SKM-1 (cell line): ENCODE measurements around the gene SLC29A3.
"Not testable (repeated sequence)": the region's sequence is repeated elsewhere in the genome, so short reads cannot be mapped to it uniquely, and the experiment has no call there.

ENCODE experiments used
- DNase-seq: peaks from one replicate; lab custom pipeline; 2025; ENCODE audit not compliant: unreplicated experiment; lab: John Stamatoyannopoulos, UW

Gene SLC29A3

GRCh38 chr10:71283876-71284275, 35.2 kb upstream of the SLC29A3 start:
- no peak for DNase-seq

GRCh38 chr10:71284544-71285179, 34.4 kb upstream of the SLC29A3 start:
- no peak for DNase-seq

- peak; percentile 20 for DNase-seq
These were observed 33.9 kb upstream of the SLC29A3 start for GRCh38 chr10:71285180-71285545.

DNA sequence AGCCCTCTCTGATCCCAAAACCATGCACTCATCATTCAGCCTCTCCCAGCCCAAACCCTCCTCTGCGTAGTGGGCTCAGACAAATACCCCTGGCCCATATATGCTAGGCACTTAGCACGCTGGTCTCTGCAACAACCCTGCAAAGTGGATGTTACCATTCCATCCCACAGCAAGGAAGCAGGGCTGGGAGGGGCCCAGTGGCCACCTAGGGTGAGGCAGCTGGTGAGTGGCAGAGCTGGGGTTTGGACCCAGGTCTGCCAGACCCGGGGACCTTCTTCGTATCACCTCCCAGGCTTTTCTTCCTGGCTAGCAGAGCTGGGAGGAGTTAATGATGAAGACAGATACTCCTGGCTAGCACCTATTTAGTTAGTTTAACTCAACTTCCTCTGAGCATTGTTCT, 33.1 kb upstream of the SLC29A3 start:
- DNase-seq: no peak

DNA sequence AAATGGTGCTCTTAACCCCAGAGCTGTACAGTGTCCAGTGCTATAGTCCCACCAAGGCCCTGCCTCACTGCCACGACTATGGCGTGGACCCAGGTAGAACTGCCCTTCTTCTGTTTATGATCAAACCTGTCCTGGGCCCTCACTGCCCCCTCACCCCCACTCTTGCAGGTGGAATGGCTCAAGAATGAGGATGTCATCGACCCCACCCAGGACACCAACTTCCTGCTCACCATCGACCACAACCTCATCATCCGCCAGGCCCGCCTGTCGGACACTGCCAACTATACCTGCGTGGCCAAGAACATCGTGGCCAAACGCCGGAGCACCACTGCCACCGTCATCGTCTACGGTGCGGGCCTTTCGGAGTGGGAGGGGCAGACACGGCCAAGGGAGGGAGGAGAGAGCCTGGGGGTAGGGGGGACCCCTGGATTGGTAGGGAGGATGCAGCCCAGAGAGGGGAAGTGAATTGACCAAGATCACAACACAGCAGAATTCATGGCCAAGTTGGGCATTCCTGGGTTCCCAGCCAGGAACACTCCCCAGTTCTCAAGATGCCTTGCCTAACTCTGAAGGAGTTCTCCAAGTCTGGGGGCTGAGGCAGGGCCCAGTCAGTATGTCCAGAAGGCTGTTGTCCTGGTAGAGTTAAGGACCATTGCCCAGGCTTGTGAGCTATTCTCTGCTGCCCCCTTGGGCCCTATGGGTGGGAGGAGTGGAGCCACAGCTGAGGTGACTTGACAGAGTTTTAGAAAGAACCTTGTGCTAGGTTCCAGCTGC, 32.4 kb upstream of the SLC29A3 start:
- no peak for DNase-seq

GRCh38 chr10:71287456-71287855, 31.6 kb upstream of the SLC29A3 start:
- DNase-seq: no peak

DNA sequence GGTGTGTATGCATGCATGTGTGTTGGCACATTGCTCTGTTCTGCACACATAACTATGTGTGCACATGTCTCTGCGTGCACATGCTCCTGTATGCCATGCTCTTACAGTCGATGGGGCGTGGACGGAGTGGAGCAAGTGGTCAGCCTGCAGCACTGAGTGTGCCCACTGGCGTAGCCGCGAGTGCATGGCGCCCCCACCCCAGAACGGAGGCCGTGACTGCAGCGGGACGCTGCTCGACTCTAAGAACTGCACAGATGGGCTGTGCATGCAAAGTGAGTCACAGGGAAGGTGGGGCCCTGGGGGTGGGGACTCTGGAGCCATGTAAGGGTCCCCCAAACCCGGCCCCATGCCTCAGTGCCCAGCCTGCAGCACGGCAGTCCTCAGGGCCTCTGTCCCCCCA, 30.6 kb upstream of the SLC29A3 start:
- DNase-seq: no peak

DNA sequence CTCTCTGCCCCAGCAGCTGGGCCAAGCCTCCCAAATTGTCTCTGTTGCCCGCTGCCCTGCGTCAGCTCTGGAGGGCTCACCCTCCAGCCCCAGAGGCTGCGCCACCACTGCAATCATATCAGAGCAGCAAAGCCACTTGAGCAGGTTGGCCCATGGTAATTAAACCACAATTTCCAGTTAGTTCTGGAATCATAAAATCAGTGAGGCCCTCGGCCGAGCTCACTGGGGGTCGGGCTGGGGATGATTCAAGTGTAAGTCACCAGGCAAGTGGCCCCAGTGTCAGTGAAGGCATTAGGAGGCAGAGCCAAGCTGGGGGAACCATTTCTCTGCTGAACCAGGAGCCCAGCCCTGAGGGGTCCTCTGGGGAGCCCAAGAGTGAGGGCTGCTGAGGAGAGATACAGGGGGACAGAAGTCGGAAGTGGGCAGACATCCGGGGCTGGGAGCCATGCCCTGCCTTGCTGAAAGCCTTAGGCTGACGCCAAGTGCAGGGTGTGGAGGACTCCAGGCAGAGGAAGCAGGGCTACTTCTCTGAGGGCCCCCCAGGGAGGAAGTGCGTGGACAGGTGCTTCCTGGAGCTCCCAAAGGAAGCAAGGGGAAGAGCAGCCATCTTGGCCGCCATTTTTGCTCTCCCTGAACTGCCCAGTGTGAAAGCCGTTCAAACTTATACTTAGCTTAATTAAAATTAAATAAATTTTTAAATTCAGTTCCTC, 29.5 kb upstream of the SLC29A3 start:
- no peak for DNase-seq

DNA sequence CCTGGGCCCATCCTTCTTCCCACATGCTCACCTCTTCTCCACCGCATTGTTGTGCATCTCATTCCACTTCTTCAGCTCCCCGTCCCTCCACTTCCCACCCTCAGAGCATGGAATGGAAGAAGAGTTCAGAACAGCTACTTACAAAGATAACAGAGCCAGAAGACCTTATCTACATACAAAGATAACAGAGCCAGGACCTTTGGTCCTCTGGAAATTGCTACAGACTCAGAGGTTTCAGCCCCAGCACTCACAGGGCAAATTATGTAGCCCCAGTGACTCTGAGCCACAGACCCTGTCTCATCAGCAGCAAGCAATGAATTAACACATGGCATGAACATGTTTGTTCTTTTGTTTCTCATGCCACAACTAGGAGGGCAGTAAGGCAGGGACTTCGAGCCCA, 28.7 kb upstream of the SLC29A3 start:
- DNase-seq: no peak

DNA sequence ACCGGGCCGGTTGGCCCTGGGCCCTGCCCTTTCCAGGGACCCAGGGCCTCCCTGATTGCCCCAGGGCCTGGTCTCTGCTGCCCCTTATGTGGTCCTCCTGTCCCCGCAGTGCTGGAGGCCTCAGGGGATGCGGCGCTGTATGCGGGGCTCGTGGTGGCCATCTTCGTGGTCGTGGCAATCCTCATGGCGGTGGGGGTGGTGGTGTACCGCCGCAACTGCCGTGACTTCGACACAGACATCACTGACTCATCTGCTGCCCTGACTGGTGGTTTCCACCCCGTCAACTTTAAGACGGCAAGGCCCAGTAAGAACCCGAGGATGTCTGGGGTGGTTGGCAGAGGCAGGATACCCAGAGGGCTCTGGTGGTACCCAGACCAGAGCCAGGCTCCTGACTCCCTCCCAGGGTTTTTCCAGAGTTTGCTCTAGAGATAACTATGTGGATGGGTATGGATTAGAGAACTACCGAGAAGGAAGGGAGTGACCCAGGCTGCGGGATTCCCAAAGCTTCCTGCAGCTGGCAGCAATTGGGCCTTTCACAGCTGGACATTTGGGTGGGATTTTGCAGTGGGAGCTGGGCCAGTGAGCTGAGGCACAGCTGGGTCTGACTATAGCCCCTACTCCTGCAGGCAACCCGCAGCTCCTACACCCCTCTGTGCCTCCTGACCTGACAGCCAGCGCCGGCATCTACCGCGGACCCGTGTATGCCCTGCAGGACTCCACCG, 28.1 kb upstream of the SLC29A3 start:
- DNase-seq: no peak

DNA sequence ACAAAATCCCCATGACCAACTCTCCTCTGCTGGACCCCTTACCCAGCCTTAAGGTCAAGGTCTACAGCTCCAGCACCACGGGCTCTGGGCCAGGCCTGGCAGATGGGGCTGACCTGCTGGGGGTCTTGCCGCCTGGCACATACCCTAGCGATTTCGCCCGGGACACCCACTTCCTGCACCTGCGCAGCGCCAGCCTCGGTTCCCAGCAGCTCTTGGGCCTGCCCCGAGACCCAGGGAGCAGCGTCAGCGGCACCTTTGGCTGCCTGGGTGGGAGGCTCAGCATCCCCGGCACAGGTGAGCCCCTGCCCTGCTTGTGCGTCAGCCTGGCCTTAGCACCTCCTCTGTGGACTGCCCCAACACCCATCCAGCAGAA, 27.5 kb upstream of the SLC29A3 start:
- no peak for DNase-seq

- no peak for DNase-seq
These were observed 26.2 kb upstream of the SLC29A3 start for GRCh38 chr10:71292624-71293445.

DNA sequence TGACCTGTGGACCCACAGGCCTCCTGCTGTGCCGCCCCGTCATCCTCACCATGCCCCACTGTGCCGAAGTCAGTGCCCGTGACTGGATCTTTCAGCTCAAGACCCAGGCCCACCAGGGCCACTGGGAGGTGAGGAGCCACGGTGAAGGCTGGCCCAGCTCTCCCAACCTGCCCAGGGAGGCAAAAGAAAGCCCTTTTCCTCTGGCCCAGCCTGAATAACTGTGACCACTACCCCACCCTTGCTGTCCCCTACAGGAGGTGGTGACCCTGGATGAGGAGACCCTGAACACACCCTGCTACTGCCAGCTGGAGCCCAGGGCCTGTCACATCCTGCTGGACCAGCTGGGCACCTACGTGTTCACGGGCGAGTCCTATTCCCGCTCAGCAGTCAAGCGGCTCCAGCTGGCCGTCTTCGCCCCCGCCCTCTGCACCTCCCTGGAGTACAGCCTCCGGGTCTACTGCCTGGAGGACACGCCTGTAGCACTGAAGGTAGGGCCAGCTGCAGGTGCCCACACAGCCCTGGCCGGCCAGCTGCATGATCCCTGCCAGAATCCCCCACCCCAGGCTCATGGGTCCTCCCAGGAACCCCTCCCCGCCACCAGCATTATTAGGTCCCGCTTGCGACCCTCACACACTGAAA, 25.5 kb upstream of the SLC29A3 start:
- DNase-seq: no peak

- no peak for DNase-seq
These were observed 24.9 kb upstream of the SLC29A3 start for GRCh38 chr10:71294091-71294561.

DNA sequence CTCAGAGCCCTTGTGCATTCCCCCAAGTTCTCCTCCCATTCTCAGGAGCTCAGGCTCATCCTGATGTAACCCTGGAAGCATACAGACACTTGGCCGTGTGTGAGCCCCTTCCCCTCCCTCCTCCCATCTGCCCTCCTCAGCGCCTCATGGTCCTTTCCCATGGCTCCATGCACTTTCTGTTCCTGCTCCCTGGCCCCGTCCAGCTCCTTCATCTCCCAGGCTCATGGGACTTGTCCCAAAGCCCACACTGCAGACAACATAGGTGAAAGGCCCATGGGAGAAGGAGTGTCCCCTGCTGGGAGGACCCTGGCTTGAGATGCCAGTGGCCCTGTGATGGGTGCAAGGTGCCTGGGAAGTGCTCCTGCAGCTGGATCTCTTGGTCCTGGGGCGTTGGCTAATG, 24.2 kb upstream of the SLC29A3 start:
- DNase-seq: no peak

GRCh38 chr10:71295641-71296040, 23.4 kb upstream of the SLC29A3 start:
- DNase-seq: no peak

DNA sequence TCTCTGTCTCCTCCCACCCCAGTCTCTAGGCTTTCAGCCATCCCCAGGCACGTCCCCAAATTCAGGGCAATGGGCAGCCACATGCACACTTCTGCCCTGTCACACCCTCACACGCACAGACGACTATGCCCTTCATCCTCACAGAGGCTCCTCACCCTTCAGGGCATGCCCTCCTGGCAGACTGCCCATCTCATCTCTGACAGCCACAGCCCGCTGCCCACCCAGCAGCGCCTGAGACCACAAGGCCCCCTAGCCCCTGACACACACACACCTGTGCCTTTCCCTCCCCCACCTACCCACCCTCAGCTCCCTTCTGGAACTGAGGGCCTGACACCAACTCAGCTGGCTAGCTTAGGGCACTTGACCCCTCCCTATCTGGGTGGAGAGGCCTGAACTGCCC, 23.0 kb upstream of the SLC29A3 start:
- DNase-seq: no peak

- not testable (repeated sequence) for DNase-seq
These were observed 22.2 kb upstream of the SLC29A3 start for GRCh38 chr10:71296811-71297210.

GRCh38 chr10:71297343-71297742, 21.7 kb upstream of the SLC29A3 start:
- no peak for DNase-seq
